ENCODE measurements around the gene SYT15. TPM values are rescaled to one million over a fixed set of nuclear protein-coding genes. Genes with fewer than 3 reads are reported as not detected.

SYT15 gene
- total RNA-seq, 1 experiment from 2014 or later, result 1.6 TPM

DNA sequence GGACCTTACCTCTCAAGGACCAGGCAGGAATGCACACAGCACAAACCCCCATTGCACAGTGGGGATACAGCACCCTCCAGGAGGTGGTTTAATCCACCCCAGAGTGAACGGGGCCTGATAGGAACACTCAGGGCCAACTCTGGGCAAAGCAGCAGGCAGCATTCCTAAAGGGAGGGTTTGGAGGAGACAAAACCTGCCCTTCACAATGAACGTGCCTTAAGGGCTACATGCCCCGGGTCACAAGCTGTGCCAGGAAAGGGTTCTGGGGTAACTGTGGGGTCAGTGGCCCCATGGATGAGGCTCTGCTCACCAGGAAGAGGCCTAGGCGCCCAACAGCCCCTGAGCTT, 23.6 kb upstream of the SYT15 start:
- H4K20me1 ChIP-seq (ENCODE audit: insufficient read depth), result no peaks in the 10 kb centered on the region
- no peak overlapping the region for H2AFZ ChIP-seq (ENCODE audit: low read depth, low read length, poor library complexity, severe bottlenecking)
- H3K9ac ChIP-seq (ENCODE audit: low read length), result no peak overlapping the region
- CTCF ChIA-PET, result no interaction called here
- BruUV-seq (replicated peaks), result no TSS peak
- no peak overlapping the region; the same call in 1 of the 2 replicates for H3K27ac ChIP-seq (ENCODE audit: low read depth, low read length)
- H3K9me3 ChIP-seq (ENCODE audit: control insufficient read depth in 1 of 2, insufficient read depth in 1 of 2, low read depth in 1 of 2, low read length in 2 of 2), result no peaks in the 10 kb centered on the region
- DNase-seq (ENCODE audit: low read depth, low spot score) (no peak), ATAC-seq (no peak)
- H3K9me2 ChIP-seq (ENCODE audit: insufficient read depth), result no peaks in the 10 kb centered on the region
- intact Hi-C loops (cut with micrococcal nuclease), result no loop called here
- no peaks in the 10 kb centered on the region for H3K36me3 ChIP-seq (ENCODE audit: control insufficient read depth in 1 of 2, insufficient read depth in 2 of 2, low read length in 2 of 2)
- no peak overlapping the region for H3K4me3 ChIP-seq (replicated peaks in 1 of 2; ENCODE audit: low read depth in 1 of 2, low read length in 2 of 2)
- H3K27me3 ChIP-seq (ENCODE audit: insufficient read depth, low read length), result peaks cover under 1% of the 10 kb centered on the region; the same call in 1 of the 2 replicates
- H3K79me2 ChIP-seq (ENCODE audit: insufficient read depth, low read length), result no peaks in the 10 kb centered on the region
- H3K4me1 ChIP-seq (ENCODE audit: control insufficient read depth in 1 of 2, insufficient read depth in 2 of 2, low read length in 2 of 2), result peaks cover 0 to 9% of the 10 kb centered on the region in 2 experiments; a peak in 1 of 4 replicates
- RAD21 ChIA-PET (ENCODE audit: low non-redundant PET in 1 of 2, low total read pairs in 2 of 2, uncharacterized antibody in 2 of 2, unreplicated experiment in 2 of 2), result no interaction called here
- peak overlapping the region; percentile 68; the same call in 1 of the 2 replicates for H3K4me2 ChIP-seq (ENCODE audit: low read length)
- TF ChIP-seq SRF (IDR thresholded peaks at IDR 0.05; ENCODE audit: low read depth) (no peak), POLR2AphosphoS5 (IDR thresholded peaks at IDR 0.05; ENCODE audit: low read depth, low read length) (no peak), ATF3 (IDR thresholded peaks at IDR 0.05) (no peak), REST (IDR thresholded peaks at IDR 0.05; ENCODE audit: low read depth) (no peak), JUND (IDR thresholded peaks at IDR 0.05) (no peak), FOSL1 (IDR thresholded peaks at IDR 0.05; ENCODE audit: low read depth) (no peak), TCF7L2 (IDR thresholded peaks at IDR 0.05; ENCODE audit: borderline replicate concordance, extremely low read depth, insufficient read depth, insufficient read length) (no peak), CBX3 (IDR thresholded peaks at IDR 0.05; ENCODE audit: low read depth) (no peak), YY1 (IDR thresholded peaks at IDR 0.05; ENCODE audit: extremely low read depth, insufficient replicate concordance, low read depth, low read length) (no peak), CTCF (IDR thresholded peaks at IDR 0.05 in 2 of 3, conservative IDR thresholded peaks at IDR 0.05 in 1 of 3; ENCODE audit: borderline replicate concordance in 1 of 3, insufficient read depth in 1 of 3, low read depth in 2 of 3, low read length in 2 of 3) (no peak), ZNF274 (IDR thresholded peaks at IDR 0.05; ENCODE audit: low read depth, low read length) (no peak), EGR1 (IDR thresholded peaks at IDR 0.05; ENCODE audit: low read depth) (no peak), RAD21 (IDR thresholded peaks at IDR 0.05; ENCODE audit: low read depth) (no peak), SP1 (IDR thresholded peaks at IDR 0.05; ENCODE audit: low read depth) (no peak), ZFX (IDR thresholded peaks at IDR 0.05) (no peak), CEBPB (IDR thresholded peaks at IDR 0.05; ENCODE audit: low read depth) (no peak), ZBTB33 (IDR thresholded peaks at IDR 0.05; ENCODE audit: extremely low read depth, insufficient replicate concordance, low read length) (no peak), SIN3A (IDR thresholded peaks at IDR 0.05; ENCODE audit: low read depth) (no peak)
- POLR2A ChIA-PET, result no interaction called here

Data from HCT116 (cell line).